CD14-positive monocyte (primary cell): ENCODE measurements around the gene NTRK3. TPM values are rescaled to one million over a fixed set of nuclear protein-coding genes. Genes with fewer than 3 reads are reported as not detected.

Experiments used
- DNase-seq, 3 donors: peaks; one replicate each; pipeline ENCODE4 v3.0.0-alpha.2; 2011 to 2022
- H2AFZ ChIP-seq: 2 replicates; pipeline ENCODE4 v1.6.0; 2012; ENCODE audit warnings: mild to moderate bottlenecking, low read depth, low read length, inconsistent platforms; ENCODE audit not compliant: insufficient read depth, poor library complexity, severe bottlenecking
- H3K27ac ChIP-seq, 2 donors: 1 replicate in 1 of 2; 2 replicates in 1 of 2; pipeline ENCODE4 v1.5.1; 2012 to 2013; ENCODE audit warnings: low read length in 2 of 2, control low read depth in 1 of 2, inconsistent platforms in 1 of 2, low read depth in 1 of 2, mild to moderate bottlenecking in 1 of 2
- H3K27me3 ChIP-seq, 2 donors: one replicate each; pipeline versions ENCODE4 v1.6.0 to v1.6.1; 2011 to 2013; ENCODE audit warnings: low read length in 2 of 2; ENCODE audit not compliant: control insufficient read depth in 2 of 2, insufficient read depth in 2 of 2
- H3K36me3 ChIP-seq, 2 donors: replicated peaks in 1 of 2; 1 replicate in 1 of 2; 2 replicates in 1 of 2; pipeline versions ENCODE4 v1.5.1 to v1.6.1; 2012 to 2013; ENCODE audit warnings: low read length in 2 of 2, control low read depth in 1 of 2, inconsistent platforms in 1 of 2, mild to moderate bottlenecking in 1 of 2; ENCODE audit not compliant: insufficient read depth in 2 of 2, control insufficient read depth in 1 of 2
- H3K4me1 ChIP-seq, 2 donors: 1 replicate in 1 of 2; 2 replicates in 1 of 2; pipeline versions ENCODE4 v1.5.1 to v1.6.1; 2012 to 2013; ENCODE audit warnings: low read length in 2 of 2, control low read depth in 1 of 2, inconsistent platforms in 1 of 2, mild to moderate bottlenecking in 1 of 2, moderate library complexity in 1 of 2; ENCODE audit not compliant: insufficient read depth in 2 of 2, control insufficient read depth in 1 of 2
- H3K4me2 ChIP-seq: replicated peaks from 2 replicates; pipeline ENCODE3; 2012; ENCODE audit warnings: low read length, moderate library complexity, mild to moderate bottlenecking; ENCODE audit not compliant: poor library complexity, severe bottlenecking; ENCODE audit errors: extremely low read depth
- H3K4me3 ChIP-seq, 3 experiments: fragments of 200-600 bp in 1 of 3; sonication (generic) in 1 of 3; replicated peaks in 1 of 3; 1 replicate in 2 of 3; 2 replicates in 1 of 3; pipeline ENCODE4 v1.5.1; 2011 to 2013; ENCODE audit warnings: low read length in 3 of 3, mild to moderate bottlenecking in 3 of 3, control low read depth in 2 of 3, low read depth in 2 of 3, inconsistent platforms in 1 of 3, moderate library complexity in 1 of 3
- H3K79me2 ChIP-seq: 2 replicates; pipeline ENCODE4 v1.6.0; 2012; ENCODE audit warnings: mild to moderate bottlenecking, control low read depth, inconsistent platforms, low read length, moderate library complexity; ENCODE audit not compliant: insufficient read depth
- H3K9ac ChIP-seq: 2 replicates; pipeline ENCODE4 v1.6.0; 2017; ENCODE audit warnings: low read length, mild to moderate bottlenecking; ENCODE audit not compliant: insufficient read depth, poor library complexity, severe bottlenecking
- H3K9me3 ChIP-seq, 2 donors: replicated peaks in 1 of 2; 1 replicate in 1 of 2; 2 replicates in 1 of 2; pipeline versions ENCODE4 v1.5.1 to v1.6.1; 2012 to 2013; ENCODE audit warnings: low read length in 2 of 2, control low read depth in 1 of 2; ENCODE audit not compliant: control insufficient read depth in 1 of 2, insufficient read depth in 1 of 2
- H4K20me1 ChIP-seq: 2 replicates; pipeline ENCODE4 v1.6.0; 2012; ENCODE audit warnings: mild to moderate bottlenecking, low read length, control low read depth, moderate library complexity; ENCODE audit not compliant: insufficient read depth
- H3K27ac Mint-ChIP-seq, 7 donors: one replicate each; pipeline ENCODE4 v1.8.0; 2020; ENCODE audit warnings: mild to moderate bottlenecking in 7 of 7, mixed read lengths in 7 of 7, moderate library complexity in 6 of 7, inconsistent platforms in 2 of 7
- H3K27me3 Mint-ChIP-seq, 3 donors: one replicate each; pipeline ENCODE4 v1.8.0; 2021 to 2022; ENCODE audit warnings: low read depth in 3 of 3, mild to moderate bottlenecking in 3 of 3, mixed read lengths in 3 of 3, moderate library complexity in 3 of 3, inconsistent platforms in 1 of 3
- H3K36me3 Mint-ChIP-seq, 2 donors: one replicate each; pipeline ENCODE4 v1.8.0; 2020; ENCODE audit warnings: mixed read lengths in 2 of 2, inconsistent platforms in 1 of 2, mild to moderate bottlenecking in 1 of 2
- H3K4me1 Mint-ChIP-seq: one replicate; pipeline ENCODE4 v1.8.0; 2020; ENCODE audit warnings: mild to moderate bottlenecking, mixed read lengths
- H3K4me3 Mint-ChIP-seq, 2 donors: one replicate each; pipeline ENCODE4 v1.8.0; 2020; ENCODE audit warnings: mild to moderate bottlenecking in 2 of 2, mixed read lengths in 2 of 2, moderate library complexity in 1 of 2
- H3K9me3 Mint-ChIP-seq, 7 donors: one replicate each; pipeline ENCODE4 v1.8.0; 2020 to 2022; ENCODE audit warnings: mixed read lengths in 7 of 7, mild to moderate bottlenecking in 6 of 7, moderate library complexity in 6 of 7, inconsistent platforms in 2 of 7
- CTCF ChIP-seq: fragments of 200-600 bp; IDR thresholded peaks from one replicate; pipeline ENCODE4 v1.8.0; 2022; ENCODE audit warnings: antibody characterized with exemption, mild to moderate bottlenecking
- WGBS: methylation state at CpG from one replicate; pipeline ENCODE4 v1.1.5; 2013; ENCODE audit warnings: missing lambda C conversion rate; ENCODE audit not compliant: insufficient coverage; 5-methylcytosine and 5-hydroxymethylcytosine counted together
- intact Hi-C, 2 donors: fragments of 100-400 bp; cut with micrococcal nuclease; formaldehyde crosslinking; loops; one replicate each; pipeline versions ENCODE4 v1.15.0 to v1.15.1; 2023
- polyA plus RNA-seq, 3 donors: library from polyadenylated mRNA; depleted of rRNA in 1 of 3; unstranded in 2 of 3; stranded (reverse) in 1 of 3; fragments of 300-500 nt in 2 of 3; fragments of >200 nt in 1 of 3; fragmentation: Illumina TruSeq in 2 of 3; gene quantifications; 1 replicate in 2 of 3; 2 replicates in 1 of 3; pipeline ENCODE4 v1.2.3, GENCODE V29; 2012 to 2021

NTRK3 gene
- polyA plus RNA-seq, 3 donors = not detected

- no peaks in the 10 kb centered on the region for H3K4me1 Mint-ChIP-seq
- Histone ChIP-seq H4K20me1 (no peaks in the 10 kb centered on the region), H3K4me2 (no peak overlapping the region), H3K27ac (no peak overlapping the region), H3K4me3 (no peak overlapping the region), H2AFZ (no peak overlapping the region), H3K27me3 (no peaks in the 10 kb centered on the region), H3K36me3 (no peaks in the 10 kb centered on the region), H3K4me1 (no peaks in the 10 kb centered on the region), H3K9ac (no peak overlapping the region), H3K79me2 (no peaks in the 10 kb centered on the region), H3K9me3 (peaks cover 0 to 25% of the 10 kb centered on the region in 2 donors)
- intact Hi-C loops = no loop called here
- H3K36me3 Mint-ChIP-seq = no peaks in the 10 kb centered on the region
- H3K27me3 Mint-ChIP-seq = peaks cover 2 to 5% (median 2%) of the 10 kb centered on the region in 3 donors
- no peak overlapping the region for H3K27ac Mint-ChIP-seq
- H3K4me3 Mint-ChIP-seq = no peak overlapping the region
- H3K9me3 Mint-ChIP-seq = peaks cover 0 to 20% (median 8%) of the 10 kb centered on the region in 7 donors
- no peak for TF ChIP-seq CTCF
- no peak for DNase-seq
Measured at GRCh38 chr15:88196961-88197360, 59.6 kb downstream of the NTRK3 start.

GRCh38 chr15:88194162-88194561 lies 62.4 kb downstream of the NTRK3 start:
- Histone ChIP-seq H3K36me3 (no peaks in the 10 kb centered on the region), H3K4me1 (no peaks in the 10 kb centered on the region), H3K9me3 (peaks cover 0 to 5% of the 10 kb centered on the region in 2 donors), H3K4me3 (no peak overlapping the region), H3K79me2 (no peaks in the 10 kb centered on the region), H3K27ac (no peak overlapping the region), H3K27me3 (no peaks in the 10 kb centered on the region), H3K4me2 (no peak overlapping the region), H4K20me1 (no peaks in the 10 kb centered on the region), H3K9ac (no peak overlapping the region), H2AFZ (no peak overlapping the region)
- Mint-ChIP-seq H3K4me1 (no peaks in the 10 kb centered on the region), H3K27ac (no peak overlapping the region), H3K36me3 (no peaks in the 10 kb centered on the region), H3K4me3 (no peak overlapping the region), H3K27me3 (peaks cover 2 to 7% (median 2%) of the 10 kb centered on the region in 3 donors), H3K9me3 (peaks cover 0 to 10% (median 2%) of the 10 kb centered on the region in 7 donors)
- WGBS = 98% methylated on average over 4 of the region's 4 CpGs
- intact Hi-C loops = no loop called here
- TF ChIP-seq CTCF = no peak
- DNase-seq = no peak
